ENCODE data around the gene TCERG1L. TPM values are rescaled to one million over a fixed set of nuclear protein-coding genes. Genes with fewer than 3 reads are reported as not detected.

TCERG1L gene
- polyA plus RNA-seq, 1 donor from 2014 or later = 0.53 TPM

- no peaks in the 10 kb centered on the region for H3K79me2 ChIP-seq (replicated peaks; ENCODE audit: insufficient read depth, low read length)
- no peaks in the 10 kb centered on the region for H4K20me1 ChIP-seq (ENCODE audit: insufficient read depth)
- H3K4me3 ChIP-seq (ENCODE audit: low read length) = no peak overlapping the region
- no peak overlapping the region for H2AFZ ChIP-seq (ENCODE audit: low read depth, low read length)
- no peaks in the 10 kb centered on the region for H3K9me2 ChIP-seq (ENCODE audit: insufficient read depth, low read length)
- no peaks in the 10 kb centered on the region for H3K9me3 ChIP-seq (ENCODE audit: low read length)
- TF ChIP-seq EP300 (conservative IDR thresholded peaks at IDR 0.05; ENCODE audit: poor library complexity, severe bottlenecking) (no peak), TAF1 (IDR thresholded peaks at IDR 0.05; ENCODE audit: low read depth) (no peak), POLR2AphosphoS5 (IDR thresholded peaks at IDR 0.05) (no peak), CTCF (IDR thresholded peaks at IDR 0.05; ENCODE audit: poor library complexity, severe bottlenecking) (no peak), RAD21 (conservative IDR thresholded peaks at IDR 0.05) (no peak), SMC3 (conservative IDR thresholded peaks at IDR 0.05; ENCODE audit: poor library complexity) (no peak), EZH2 (IDR thresholded peaks at IDR 0.05; ENCODE audit: borderline replicate concordance, insufficient read depth, low read length, poor library complexity, severe bottlenecking) (no peak), MXI1 (conservative IDR thresholded peaks at IDR 0.05; ENCODE audit: poor library complexity, severe bottlenecking) (no peak)
- TF ChIP-seq, protein P1, sequence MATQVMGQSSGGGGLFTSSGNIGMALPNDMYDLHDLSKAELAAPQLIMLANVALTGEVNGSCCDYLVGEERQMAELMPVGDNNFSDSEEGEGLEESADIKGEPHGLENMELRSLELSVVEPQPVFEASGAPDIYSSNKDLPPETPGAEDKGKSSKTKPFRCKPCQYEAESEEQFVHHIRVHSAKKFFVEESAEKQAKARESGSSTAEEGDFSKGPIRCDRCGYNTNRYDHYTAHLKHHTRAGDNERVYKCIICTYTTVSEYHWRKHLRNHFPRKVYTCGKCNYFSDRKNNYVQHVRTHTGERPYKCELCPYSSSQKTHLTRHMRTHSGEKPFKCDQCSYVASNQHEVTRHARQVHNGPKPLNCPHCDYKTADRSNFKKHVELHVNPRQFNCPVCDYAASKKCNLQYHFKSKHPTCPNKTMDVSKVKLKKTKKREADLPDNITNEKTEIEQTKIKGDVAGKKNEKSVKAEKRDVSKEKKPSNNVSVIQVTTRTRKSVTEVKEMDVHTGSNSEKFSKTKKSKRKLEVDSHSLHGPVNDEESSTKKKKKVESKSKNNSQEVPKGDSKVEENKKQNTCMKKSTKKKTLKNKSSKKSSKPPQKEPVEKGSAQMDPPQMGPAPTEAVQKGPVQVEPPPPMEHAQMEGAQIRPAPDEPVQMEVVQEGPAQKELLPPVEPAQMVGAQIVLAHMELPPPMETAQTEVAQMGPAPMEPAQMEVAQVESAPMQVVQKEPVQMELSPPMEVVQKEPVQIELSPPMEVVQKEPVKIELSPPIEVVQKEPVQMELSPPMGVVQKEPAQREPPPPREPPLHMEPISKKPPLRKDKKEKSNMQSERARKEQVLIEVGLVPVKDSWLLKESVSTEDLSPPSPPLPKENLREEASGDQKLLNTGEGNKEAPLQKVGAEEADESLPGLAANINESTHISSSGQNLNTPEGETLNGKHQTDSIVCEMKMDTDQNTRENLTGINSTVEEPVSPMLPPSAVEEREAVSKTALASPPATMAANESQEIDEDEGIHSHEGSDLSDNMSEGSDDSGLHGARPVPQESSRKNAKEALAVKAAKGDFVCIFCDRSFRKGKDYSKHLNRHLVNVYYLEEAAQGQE (IDR thresholded peaks at IDR 0.05; ENCODE audit: borderline replicate concordance) = no peak
- no peak overlapping the region for H3K27ac ChIP-seq (ENCODE audit: low read length)
- H3K36me3 ChIP-seq (ENCODE audit: insufficient read depth, low read length) = no peaks in the 10 kb centered on the region
- H3K9ac ChIP-seq (ENCODE audit: low read length) = no peak overlapping the region
- H3K4me2 ChIP-seq (ENCODE audit: low read length) = no peak overlapping the region
- no peaks in the 10 kb centered on the region for H3K27me3 ChIP-seq (ENCODE audit: insufficient read depth, low read depth, low read length)
- H3F3A ChIP-seq (ENCODE audit: insufficient read depth, low read length, poor library complexity, severe bottlenecking) = no peaks in the 10 kb centered on the region
Observed at GRCh38 chr10:131261890-131262475, 49.5 kb downstream of the TCERG1L start.

DNA sequence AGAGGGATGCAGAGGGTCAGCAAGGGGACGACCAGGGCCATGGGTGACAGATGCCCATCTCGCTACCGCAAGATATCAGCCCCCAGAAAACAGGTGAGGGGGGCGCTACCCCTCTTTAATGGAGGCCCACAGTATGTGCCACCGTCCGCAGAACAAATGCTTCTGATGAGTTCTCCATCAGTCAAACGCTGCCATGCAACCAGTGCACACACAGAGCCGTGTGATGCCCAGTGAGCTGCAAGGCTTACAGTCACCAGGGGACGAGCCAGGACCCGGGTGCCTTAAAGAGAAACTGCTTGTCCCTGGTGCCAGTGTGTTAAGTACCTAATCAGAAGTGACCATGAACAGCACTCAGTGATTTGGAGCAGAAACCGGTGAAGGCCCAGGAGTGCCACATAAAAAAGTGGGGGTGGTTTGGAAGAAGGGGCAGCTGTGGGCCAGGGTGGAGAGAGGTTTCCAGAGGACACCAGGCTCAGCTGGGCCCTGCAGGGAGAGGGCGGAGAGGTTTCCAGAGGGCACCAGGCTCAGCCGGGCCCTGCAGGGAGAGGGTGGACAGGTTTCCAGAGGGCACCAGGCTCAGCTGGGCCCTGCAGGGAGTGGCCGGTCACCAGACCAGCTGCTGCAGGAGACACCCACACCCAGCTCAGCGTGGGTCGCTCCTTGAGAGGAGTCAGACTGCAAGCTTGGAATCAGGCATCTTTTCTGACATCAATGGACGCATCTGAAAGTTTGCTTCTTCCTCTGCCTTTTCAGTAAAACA lies 50.9 kb downstream of the TCERG1L start:
- Histone ChIP-seq H4K20me1 (ENCODE audit: insufficient read depth) (no peaks in the 10 kb centered on the region), H3K4me2 (ENCODE audit: low read length) (no peak overlapping the region), H3K79me2 (replicated peaks; ENCODE audit: insufficient read depth, low read length) (no peaks in the 10 kb centered on the region), H3K9me2 (ENCODE audit: insufficient read depth, low read length) (no peaks in the 10 kb centered on the region), H3F3A (ENCODE audit: insufficient read depth, low read length, poor library complexity, severe bottlenecking) (no peaks in the 10 kb centered on the region), H3K9me3 (ENCODE audit: low read length) (no peaks in the 10 kb centered on the region), H3K4me3 (ENCODE audit: low read length) (no peak overlapping the region), H3K36me3 (ENCODE audit: insufficient read depth, low read length) (no peaks in the 10 kb centered on the region), H3K9ac (ENCODE audit: low read length) (no peak overlapping the region), H2AFZ (ENCODE audit: low read depth, low read length) (no peak overlapping the region), H3K27ac (ENCODE audit: low read length) (no peak overlapping the region), H3K27me3 (ENCODE audit: insufficient read depth, low read depth, low read length) (no peaks in the 10 kb centered on the region)
- no peak for TF ChIP-seq CTCF (IDR thresholded peaks at IDR 0.05; ENCODE audit: poor library complexity, severe bottlenecking)
- no peak for TF ChIP-seq EZH2 (IDR thresholded peaks at IDR 0.05; ENCODE audit: borderline replicate concordance, insufficient read depth, low read length, poor library complexity, severe bottlenecking)
- TF ChIP-seq POLR2AphosphoS5 (IDR thresholded peaks at IDR 0.05) = no peak
- TF ChIP-seq EP300 (conservative IDR thresholded peaks at IDR 0.05; ENCODE audit: poor library complexity, severe bottlenecking) = no peak
- TF ChIP-seq TAF1 (IDR thresholded peaks at IDR 0.05; ENCODE audit: low read depth) = no peak
- no peak for TF ChIP-seq RAD21 (conservative IDR thresholded peaks at IDR 0.05)
- no peak for TF ChIP-seq MXI1 (conservative IDR thresholded peaks at IDR 0.05; ENCODE audit: poor library complexity, severe bottlenecking)
- no peak for TF ChIP-seq SMC3 (conservative IDR thresholded peaks at IDR 0.05; ENCODE audit: poor library complexity)
- TF ChIP-seq, protein P1 (IDR thresholded peaks at IDR 0.05; ENCODE audit: borderline replicate concordance) = no peak
